ENCODE measurements around the gene UTY. TPM values are rescaled to one million over a fixed set of nuclear protein-coding genes. Genes with fewer than 3 reads are reported as not detected.
A peak's percentile ranks its signal among the peaks of the same experiment; 100 is the strongest.

Gene UTY
- total RNA-seq, 2 experiments from 2014 or later, result 21.4 to 21.9 TPM

GRCh38 chrY:13450596-13451130, 29.2 kb downstream of the UTY start:
- intact Hi-C loops (cut with micrococcal nuclease), result no loop called here
- ChIA-PET CTCF (no interaction called here), POLR2A (interaction anchor here (1.9 kb wide), 1 partner anchor 12 kb away, joined by 5 read pairs; no protein-coding TSS in a partner anchor)
- Mint-ChIP-seq H3K27ac (no peak overlapping the region), H3K4me1 (ENCODE audit: low read depth) (peaks cover 60% of the 10 kb centered on the region), H3K9me3 (no peaks in the 10 kb centered on the region), H3K27me3 (no peaks in the 10 kb centered on the region), H3K4me3 (no peak overlapping the region), H3K36me3 (ENCODE audit: low read depth) (peaks cover 30% of the 10 kb centered on the region)
- no peak for TF ChIP-seq CTCF (IDR thresholded peaks at IDR 0.05)
- ATAC-seq, result no peak
- DNase-seq, result no peak

GRCh38 chrY:13445566-13445965, 34.3 kb downstream of the UTY start:
- Mint-ChIP-seq H3K4me1 (ENCODE audit: low read depth) (peaks cover 42% of the 10 kb centered on the region), H3K9me3 (no peaks in the 10 kb centered on the region), H3K27ac (peak overlapping the region; percentile 59), H3K36me3 (ENCODE audit: low read depth) (peaks cover 32% of the 10 kb centered on the region), H3K4me3 (no peak overlapping the region), H3K27me3 (no peaks in the 10 kb centered on the region)
- no peak for TF ChIP-seq CTCF (IDR thresholded peaks at IDR 0.05)
- DNase-seq (no peak), ATAC-seq (no peak)
- CTCF ChIA-PET, result interaction anchor here (1.3 kb wide), 1 partner anchor 29 kb away, joined by 5 read pairs; no protein-coding TSS in a partner anchor
- POLR2A ChIA-PET, result interaction anchor here (0.6 kb wide), 1 partner anchor 25 kb away, joined by 4 read pairs; no protein-coding TSS in a partner anchor
- intact Hi-C loops (cut with micrococcal nuclease), result no loop called here

GRCh38 chrY:13443146-13443545, 36.7 kb downstream of the UTY start:
- no peak overlapping the region for H3K4me3 Mint-ChIP-seq
- CTCF ChIA-PET, result no interaction called here
- H3K27me3 Mint-ChIP-seq, result no peaks in the 10 kb centered on the region

GRCh38 chrY:13440811-13441210, 39.0 kb downstream of the UTY start:
- no peaks in the 10 kb centered on the region for H3K27me3 Mint-ChIP-seq
- no peak for TF ChIP-seq CTCF (IDR thresholded peaks at IDR 0.05)
- H3K36me3 Mint-ChIP-seq (ENCODE audit: low read depth), result peaks cover 42% of the 10 kb centered on the region
- DNase-seq (no peak), ATAC-seq (no peak)
- CTCF ChIA-PET, result no interaction called here
- no peaks in the 10 kb centered on the region for H3K9me3 Mint-ChIP-seq
- POLR2A ChIA-PET, result interaction anchor here (0.6 kb wide), 1 partner anchor 41 kb away, joined by 3 read pairs; no protein-coding TSS in a partner anchor
- H3K4me1 Mint-ChIP-seq (ENCODE audit: low read depth), result peaks cover 40% of the 10 kb centered on the region
- peak overlapping the region; percentile 11 for H3K27ac Mint-ChIP-seq
- no peak overlapping the region for H3K4me3 Mint-ChIP-seq
- intact Hi-C loops (cut with micrococcal nuclease), result no loop called here

More at GRCh38 chrY:13443146-13443545, 36.7 kb downstream of the UTY start:
- POLR2A ChIA-PET, result no interaction called here
- intact Hi-C loops (cut with micrococcal nuclease), result no loop called here
- ATAC-seq (no peak), DNase-seq (no peak)
- Mint-ChIP-seq H3K27ac (no peak overlapping the region), H3K9me3 (no peaks in the 10 kb centered on the region), H3K36me3 (ENCODE audit: low read depth) (peaks cover 35% of the 10 kb centered on the region), H3K4me1 (ENCODE audit: low read depth) (peaks cover 38% of the 10 kb centered on the region)
- no peak for TF ChIP-seq CTCF (IDR thresholded peaks at IDR 0.05)

Data from activated CD8-positive, alpha-beta T cell treated with anti-CD3 and anti-CD28 coated beads for 36 hours (primary cell).